Transverse colon (tissue), 4 donors: ENCODE results near the gene SREK1. TPM values are rescaled to one million over a fixed set of nuclear protein-coding genes. Genes with fewer than 3 reads are reported as not detected.

Experiments
- DNase-seq: peaks from one replicate; pipeline ENCODE4 v3.0.0-alpha.2; 2019
- H3K27ac ChIP-seq, 4 donors: fragments of 200-600 bp; sonication (generic); 2 replicates each; pipeline ENCODE4 v1.5.1; 2016 to 2018; ENCODE audit warnings: inconsistent platforms in 4 of 4
- H3K27me3 ChIP-seq: fragments of 200-600 bp; sonication (generic); 2 replicates; pipeline ENCODE4 v1.5.1; 2017; ENCODE audit warnings: inconsistent platforms
- H3K36me3 ChIP-seq, 4 donors: fragments of 200-600 bp; sonication (generic); 2 replicates each; pipeline ENCODE4 v1.5.1; 2017 to 2019; ENCODE audit warnings: inconsistent platforms in 4 of 4
- H3K4me1 ChIP-seq, 4 donors: fragments of 200-600 bp; sonication (generic); 2 replicates each; pipeline ENCODE4 v1.5.1; 2017 to 2020; ENCODE audit warnings: inconsistent platforms in 4 of 4
- H3K4me3 ChIP-seq, 4 donors: fragments of 200-600 bp; sonication (generic); 1 replicate in 1 of 4; 2 replicates in 3 of 4; pipeline versions ENCODE4 v1.5.1 to v1.6.1; 2017 to 2019; ENCODE audit warnings: inconsistent platforms in 4 of 4
- H3K9me3 ChIP-seq, 2 donors: fragments of 200-600 bp; sonication (generic); 2 replicates each; pipeline ENCODE4 v1.5.1; 2017 to 2019; ENCODE audit warnings: inconsistent platforms in 2 of 2
- CTCF ChIP-seq, 5 experiments: fragments of 200-600 bp in 3 of 5; fragments of 450-650 bp in 2 of 5; sonication (generic) in 3 of 5; IDR thresholded peaks; 1 replicate in 2 of 5; 2 replicates in 3 of 5; pipeline ENCODE4 v1.5.1; 2016 to 2017; ENCODE audit warnings: antibody characterized with exemption in 5 of 5, inconsistent platforms in 3 of 5, mild to moderate bottlenecking in 2 of 5, moderate library complexity in 1 of 5
- EP300 ChIP-seq: sonication (generic); formaldehyde crosslinking; IDR thresholded peaks from one replicate; pipeline ENCODE4 v1.6.1; 2017; ENCODE audit warnings: antibody characterized with exemption, low read depth
- POLR2A ChIP-seq: fragments of 450-650 bp; IDR thresholded peaks from one replicate; pipeline ENCODE4 v1.6.1; 2016; ENCODE audit warnings: antibody characterized with exemption, mild to moderate bottlenecking, moderate library complexity
- POLR2AphosphoS5 ChIP-seq, 3 donors: sonication (generic); formaldehyde crosslinking; IDR thresholded peaks; one replicate each; pipeline ENCODE4 v1.6.1; 2016; ENCODE audit warnings: antibody characterized with exemption in 3 of 3
- WGBS, 2 donors: methylation state at CpG; one replicate each; pipeline ENCODE4 v1.1.5; 2018; ENCODE audit warnings: low coverage in 1 of 2; 5-methylcytosine and 5-hydroxymethylcytosine counted together
- in situ Hi-C, 4 donors: fragments of 200-750 bp; cut with MboI; loops; one replicate each; pipeline versions ENCODE4 v1.15.0 to v1.15.1; 2017; ENCODE audit warnings: low sequenced_read_pairs in 3 of 4, low pct_ligation_motif_present in 1 of 4, low pct_unique_long_range_greater_than_20kb in 1 of 4
- intact Hi-C: fragments of 100-400 bp; cut with DNase I; formaldehyde crosslinking; loops from one replicate; pipeline ENCODE4 v1.15.1; 2023; ENCODE audit warnings: low total_unique reads
- total RNA-seq, 4 donors: library from RNA; depleted of rRNA; stranded (reverse); fragments of >200 nt; gene quantifications; one replicate each; pipeline ENCODE4 v1.1.0, GENCODE V29; 2016

SREK1 gene
- total RNA-seq, 4 donors from 2014 or later, result 81.6 to 152 (median 129) TPM

GRCh38 chr5:66157046-66157445 lies 12.9 kb downstream of the SREK1 start:
- Histone ChIP-seq H3K4me3 (no peak overlapping the region), H3K36me3 (peaks cover 0 to 31% (median 11%) of the 10 kb centered on the region in 4 donors), H3K27ac (no peak overlapping the region), H3K27me3 (no peaks in the 10 kb centered on the region), H3K9me3 (no peaks in the 10 kb centered on the region), H3K4me1 (peaks cover 0 to 7% (median 2%) of the 10 kb centered on the region in 4 donors)
- intact Hi-C loops (no loop called here), in situ Hi-C loops (loop anchor here in 1 of 4 donors (25.0 kb wide), 1 partner anchor 420 kb away; no protein-coding TSS in a partner anchor)
- TF ChIP-seq EP300, result no peak
- no peak for DNase-seq
- WGBS, 2 donors, result 100% methylated on average over 1 of the region's 1 CpG

GRCh38 chr5:66161356-66161755 lies 17.3 kb downstream of the SREK1 start:
- DNase-seq, result no peak
- in situ Hi-C loops, result loop anchor here in 1 of 4 donors (25.0 kb wide), 1 partner anchor 424 kb away; no protein-coding TSS in a partner anchor
- TF ChIP-seq POLR2AphosphoS5 (IDR thresholded peaks at IDR 0.05), result no peak
- TF ChIP-seq POLR2A, result no peak
- no peak for TF ChIP-seq CTCF (IDR thresholded peaks at IDR 0.05)
- no peak for TF ChIP-seq EP300
- WGBS, 2 donors, result 91 to 97% methylated on average over 5 of the region's 5 CpGs
- Histone ChIP-seq H3K36me3 (peaks cover 0 to 57% (median 28%) of the 10 kb centered on the region in 4 donors), H3K4me3 (no peak overlapping the region), H3K27me3 (no peaks in the 10 kb centered on the region), H3K4me1 (no peaks in the 10 kb centered on the region), H3K27ac (no peak overlapping the region), H3K9me3 (no peaks in the 10 kb centered on the region)
- intact Hi-C loops, result no loop called here

- H3K4me3 ChIP-seq, result no peak overlapping the region
- 74 to 87% methylated on average over 8 of the region's 8 CpGs for WGBS, 2 donors
- in situ Hi-C loops, result loop anchor here in 1 of 4 donors (25.0 kb wide), 1 partner anchor 427 kb away; no protein-coding TSS in a partner anchor
- H3K4me1 ChIP-seq, result no peaks in the 10 kb centered on the region
- no peak for TF ChIP-seq POLR2AphosphoS5 (IDR thresholded peaks at IDR 0.05)
- TF ChIP-seq CTCF (IDR thresholded peaks at IDR 0.05), result no peak
- TF ChIP-seq POLR2A, result no peak
- TF ChIP-seq EP300, result no peak
- no peak for DNase-seq
- H3K27ac ChIP-seq, result no peak overlapping the region
- intact Hi-C loops, result no loop called here
- no peaks in the 10 kb centered on the region for H3K9me3 ChIP-seq
- H3K36me3 ChIP-seq, result peaks cover 0 to 68% (median 34%) of the 10 kb centered on the region in 4 donors
- no peaks in the 10 kb centered on the region for H3K27me3 ChIP-seq
Measured at GRCh38 chr5:66164044-66164790, 20.1 kb downstream of the SREK1 start.

DNA sequence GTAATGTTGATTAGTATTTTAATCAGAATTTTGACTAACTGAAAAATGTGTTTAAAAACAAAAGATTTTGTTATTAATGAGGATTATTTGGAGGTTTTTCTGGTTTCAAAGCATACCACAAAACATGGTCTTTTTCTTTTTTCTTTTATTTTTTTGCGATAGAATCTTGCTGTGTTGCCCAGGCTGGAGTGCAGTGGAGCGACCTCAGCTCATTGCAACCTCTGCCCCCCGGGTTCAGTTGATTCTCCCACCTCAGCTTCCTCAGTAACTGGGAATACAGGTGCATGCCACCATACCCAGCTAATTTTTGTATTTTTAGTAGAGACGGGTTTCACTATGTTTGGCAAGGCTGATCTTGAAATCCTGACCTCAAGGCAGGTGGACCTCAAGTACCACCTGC lies 24.1 kb downstream of the SREK1 start:
- peaks cover 0 to 8% (median 0%) of the 10 kb centered on the region in 4 donors for H3K4me1 ChIP-seq
- no peaks in the 10 kb centered on the region for H3K9me3 ChIP-seq
- in situ Hi-C loops (loop anchor here in 1 of 4 donors (25.0 kb wide), 1 partner anchor 431 kb away; no protein-coding TSS in a partner anchor), intact Hi-C loops (no loop called here)
- no peak overlapping the region for H3K4me3 ChIP-seq
- DNase-seq, result no peak
- no peaks in the 10 kb centered on the region for H3K27me3 ChIP-seq
- H3K27ac ChIP-seq, result no peak overlapping the region
- peaks cover 0 to 62% (median 22%) of the 10 kb centered on the region in 4 donors for H3K36me3 ChIP-seq
- 60 to 97% methylated on average over 1 to 4 of the region's 4 CpGs for WGBS, 2 donors
- TF ChIP-seq EP300, result no peak
- no peak for TF ChIP-seq POLR2AphosphoS5 (IDR thresholded peaks at IDR 0.05)
- TF ChIP-seq CTCF (IDR thresholded peaks at IDR 0.05), result no peak
- no peak for TF ChIP-seq POLR2A
